Measurements from ENCODE around the gene CERS6.

DNA sequence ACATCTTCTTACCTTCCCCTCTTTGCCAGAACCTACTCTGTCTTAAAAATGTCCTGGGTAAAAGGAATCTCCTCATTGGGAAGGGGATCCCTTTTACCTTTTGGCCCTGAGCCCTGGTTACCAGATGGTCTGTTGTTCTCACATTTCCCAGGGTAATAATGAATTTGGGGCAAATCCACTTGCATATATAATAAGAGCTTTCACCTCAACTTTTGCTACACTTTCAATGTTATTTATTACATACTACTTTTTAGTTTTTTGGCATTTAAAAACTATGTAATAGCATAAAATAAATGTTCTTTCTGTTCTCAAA, 15.0 kb downstream of the CERS6 start:
- TF ChIP-seq, protein P1, sequence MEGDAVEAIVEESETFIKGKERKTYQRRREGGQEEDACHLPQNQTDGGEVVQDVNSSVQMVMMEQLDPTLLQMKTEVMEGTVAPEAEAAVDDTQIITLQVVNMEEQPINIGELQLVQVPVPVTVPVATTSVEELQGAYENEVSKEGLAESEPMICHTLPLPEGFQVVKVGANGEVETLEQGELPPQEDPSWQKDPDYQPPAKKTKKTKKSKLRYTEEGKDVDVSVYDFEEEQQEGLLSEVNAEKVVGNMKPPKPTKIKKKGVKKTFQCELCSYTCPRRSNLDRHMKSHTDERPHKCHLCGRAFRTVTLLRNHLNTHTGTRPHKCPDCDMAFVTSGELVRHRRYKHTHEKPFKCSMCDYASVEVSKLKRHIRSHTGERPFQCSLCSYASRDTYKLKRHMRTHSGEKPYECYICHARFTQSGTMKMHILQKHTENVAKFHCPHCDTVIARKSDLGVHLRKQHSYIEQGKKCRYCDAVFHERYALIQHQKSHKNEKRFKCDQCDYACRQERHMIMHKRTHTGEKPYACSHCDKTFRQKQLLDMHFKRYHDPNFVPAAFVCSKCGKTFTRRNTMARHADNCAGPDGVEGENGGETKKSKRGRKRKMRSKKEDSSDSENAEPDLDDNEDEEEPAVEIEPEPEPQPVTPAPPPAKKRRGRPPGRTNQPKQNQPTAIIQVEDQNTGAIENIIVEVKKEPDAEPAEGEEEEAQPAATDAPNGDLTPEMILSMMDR (IDR thresholded peaks at IDR 0.05), result no peak
- TF ChIP-seq POLR2A (IDR thresholded peaks at IDR 0.05; ENCODE audit: low read depth), result no peak
- no peak for TF ChIP-seq POLR2AphosphoS5 (IDR thresholded peaks at IDR 0.05)

All from esophagus muscularis mucosa (tissue), 3 donors.